ENCODE data around the gene CDIPT. TPM values are rescaled to one million over a fixed set of nuclear protein-coding genes. Genes with fewer than 3 reads are reported as not detected.
"Not testable (repeated sequence)": the region's sequence is repeated elsewhere in the genome, so short reads cannot be mapped to it uniquely, and the experiment has no call there.

The CDIPT gene
- total RNA-seq, 1 donor from 2014 or later, result 31.1 TPM

DNA sequence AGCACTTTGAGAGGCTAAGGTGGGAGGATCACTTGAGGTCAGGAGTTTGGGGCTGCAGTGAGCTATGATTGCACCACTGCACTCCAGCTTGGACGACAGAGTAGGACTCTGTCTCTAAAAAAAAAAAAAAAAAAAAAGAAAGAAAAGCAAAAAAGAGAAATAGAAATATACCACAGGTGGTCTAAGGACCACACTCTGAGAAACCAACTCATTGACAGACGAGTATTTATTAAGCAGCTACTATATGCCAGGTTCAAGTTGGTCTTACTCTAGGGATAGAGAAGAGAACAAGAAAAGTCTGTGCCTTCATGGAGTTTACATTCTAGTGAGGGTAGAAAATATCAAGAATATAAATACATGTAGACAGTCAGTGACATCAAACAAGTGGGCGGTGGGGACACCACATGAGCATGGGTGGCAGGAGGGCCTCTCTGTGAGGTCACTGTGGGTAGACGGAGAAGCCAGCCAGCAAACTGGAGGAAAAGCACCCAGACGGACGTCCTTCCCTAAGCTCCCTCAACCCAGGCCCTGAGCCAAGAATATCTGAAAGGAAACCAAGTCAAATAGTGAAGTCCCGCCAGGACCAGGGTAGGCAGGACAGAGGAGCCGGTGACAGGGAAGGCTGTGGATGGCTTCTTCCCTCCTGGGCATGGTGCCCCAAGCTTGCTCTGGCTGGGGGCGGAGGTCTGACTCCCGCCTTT, 4.7 kb downstream of the CDIPT start:
- DNase-seq, result no peak

DNA sequence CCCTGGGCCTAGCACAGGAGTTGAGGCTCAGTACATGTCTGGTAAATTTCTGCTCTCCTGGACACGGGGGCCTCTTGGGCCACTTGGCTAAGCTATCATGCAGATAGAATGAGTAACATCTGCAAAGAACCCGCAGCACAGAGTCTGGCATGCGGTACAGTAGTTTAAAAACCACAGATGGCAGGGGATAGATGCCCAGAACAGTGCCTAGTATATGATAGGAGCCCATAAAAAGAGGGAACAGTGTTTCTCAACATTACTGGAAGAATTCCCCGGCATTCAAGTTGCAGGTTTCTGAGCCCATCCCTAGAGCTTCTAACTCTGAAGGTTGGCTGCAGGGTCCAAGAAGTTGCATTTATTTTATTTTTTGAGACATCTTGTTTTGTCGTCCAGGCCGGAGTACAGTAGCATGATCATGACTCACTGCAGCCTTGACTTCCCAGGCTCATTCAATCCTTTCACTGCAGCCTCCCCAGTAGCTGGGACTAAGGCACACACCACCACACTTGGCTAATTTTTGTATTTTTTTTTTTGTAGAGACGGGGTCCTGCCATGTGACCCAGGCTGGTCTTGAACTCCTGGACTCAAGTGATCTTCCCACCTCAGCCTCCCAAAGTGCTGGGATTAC, 5.8 kb downstream of the CDIPT start:
- DNase-seq, result no peak

DNA sequence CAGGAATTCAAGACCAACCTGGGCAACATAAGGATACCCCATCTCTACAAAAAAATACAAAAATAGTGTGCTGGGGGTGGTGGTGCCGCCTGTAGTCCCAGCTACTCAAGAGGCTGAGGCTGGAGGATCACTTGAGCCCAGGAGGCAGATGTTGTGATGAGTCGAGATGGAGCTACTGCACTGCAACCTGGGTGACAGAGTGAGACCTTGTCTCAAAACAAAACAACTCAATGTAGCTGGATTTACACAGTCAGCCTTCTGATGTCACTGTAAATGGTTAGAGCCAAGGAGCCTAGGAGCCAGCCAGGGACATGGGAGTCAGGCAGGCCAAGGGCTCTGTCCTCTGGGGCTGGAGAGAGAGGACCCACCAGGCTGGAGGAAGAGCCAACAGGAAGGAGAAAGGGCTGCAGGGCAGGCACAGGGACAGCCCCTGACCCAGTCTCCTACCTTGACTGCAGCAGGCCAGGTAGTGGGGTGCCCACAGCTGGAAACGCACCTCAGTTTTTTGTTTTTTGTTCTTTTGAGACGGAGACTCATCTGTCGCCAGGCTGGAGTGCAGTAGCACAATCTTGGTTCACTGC, 8.4 kb downstream of the CDIPT start:
- DNase-seq, result no peak

DNA sequence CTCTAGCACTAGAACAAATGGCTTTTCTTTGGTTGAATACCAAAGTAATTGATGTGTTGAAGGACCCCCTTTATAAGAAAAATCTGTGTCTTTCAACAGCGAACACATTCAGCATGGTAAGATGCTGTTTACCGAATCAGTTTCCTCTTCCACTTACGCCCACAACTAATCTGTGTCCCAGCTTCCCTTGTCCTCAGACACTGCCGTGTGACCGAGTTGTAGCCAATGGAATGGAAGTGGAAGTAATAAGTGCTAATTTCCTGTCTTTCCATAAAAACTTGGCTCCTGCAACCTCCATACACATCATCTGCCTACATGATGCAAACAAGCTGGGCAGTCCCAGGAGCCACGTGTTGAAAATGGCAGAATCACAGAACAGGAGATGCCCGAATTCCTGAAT, 10.4 kb downstream of the CDIPT start:
- DNase-seq, result peak; percentile 86

DNA sequence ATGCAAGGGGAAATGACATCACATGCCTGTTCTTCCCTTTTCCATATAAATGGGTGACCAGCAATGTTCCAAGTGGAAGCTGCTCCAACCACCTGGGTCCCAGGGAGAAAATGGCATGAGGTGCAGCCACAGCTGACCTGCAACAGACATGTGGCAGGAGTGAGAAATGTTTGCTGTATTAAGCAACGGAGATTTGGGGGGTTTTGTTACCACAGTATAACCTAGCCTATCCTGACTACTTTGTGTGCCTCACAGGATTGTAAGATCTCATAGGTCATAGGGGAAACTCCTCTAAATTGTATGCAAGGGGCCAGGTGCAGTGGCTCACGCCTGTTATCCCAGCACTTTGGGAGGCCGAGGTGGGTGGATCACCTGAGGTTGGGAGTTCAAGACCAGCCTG, 12.0 kb downstream of the CDIPT start:
- no peak for DNase-seq

DNA sequence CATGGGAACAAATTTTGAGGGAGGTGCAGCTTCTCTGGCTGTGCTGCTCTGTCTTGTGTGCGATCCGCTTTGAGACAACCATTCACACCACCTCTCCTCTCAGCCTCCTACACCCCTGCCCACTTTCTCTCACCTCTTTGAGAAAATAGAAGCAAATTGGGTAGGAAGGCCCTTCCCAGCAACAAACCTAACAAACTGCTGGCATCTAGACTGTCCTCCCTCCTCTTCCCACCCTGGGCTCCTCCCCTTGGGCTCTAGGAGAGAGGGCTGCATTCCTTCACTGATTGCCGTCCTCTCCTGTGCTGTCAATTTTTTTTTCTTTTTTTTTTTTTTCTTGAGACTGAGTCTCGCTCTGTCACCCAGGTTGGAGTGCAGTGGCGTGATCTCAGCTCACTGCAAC, 13.5 kb downstream of the CDIPT start:
- no peak for DNase-seq

DNA sequence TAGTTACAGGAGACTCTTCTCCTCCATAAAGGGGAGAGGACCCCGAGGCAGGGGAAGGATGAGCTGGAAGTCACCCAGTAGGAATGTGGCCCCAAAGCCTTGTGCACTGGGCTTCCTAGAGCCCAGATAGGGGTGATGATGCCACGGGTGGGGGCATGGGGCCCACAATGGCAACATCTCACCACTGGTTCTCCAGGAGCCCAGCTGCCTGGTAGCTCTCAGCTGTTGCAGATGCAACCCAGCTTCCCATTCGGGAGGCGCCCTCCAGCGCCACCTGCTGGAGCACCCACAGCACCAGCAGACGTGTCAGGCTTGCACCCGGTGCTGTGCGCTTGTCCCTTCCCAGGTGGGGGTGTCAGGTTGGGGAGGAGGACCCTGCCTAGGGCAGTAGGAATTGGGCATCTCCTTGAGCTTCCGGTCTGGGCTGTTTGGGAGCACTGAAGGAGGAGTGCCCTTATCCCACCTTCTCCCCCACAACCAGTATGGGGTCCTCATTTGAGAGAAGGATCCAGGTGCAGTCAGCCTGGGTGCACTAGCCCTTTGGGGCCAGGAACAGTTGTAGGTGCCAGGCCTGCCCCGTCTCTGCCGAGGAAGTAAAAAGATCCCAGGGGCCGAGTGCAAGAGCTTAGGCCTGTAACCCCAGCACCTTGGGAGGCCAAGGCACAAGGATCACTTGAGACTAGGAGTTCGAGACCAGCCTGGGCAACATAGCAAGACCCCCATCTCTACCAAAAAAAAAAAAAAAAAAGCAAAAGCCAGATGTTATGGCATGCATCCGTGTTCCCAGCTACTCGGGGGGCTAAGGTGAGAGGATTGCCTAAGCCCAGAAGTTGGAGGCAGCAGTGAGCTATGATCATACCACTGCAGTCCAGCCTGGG, 14.4 kb downstream of the CDIPT start:
- no peak for DNase-seq

DNA sequence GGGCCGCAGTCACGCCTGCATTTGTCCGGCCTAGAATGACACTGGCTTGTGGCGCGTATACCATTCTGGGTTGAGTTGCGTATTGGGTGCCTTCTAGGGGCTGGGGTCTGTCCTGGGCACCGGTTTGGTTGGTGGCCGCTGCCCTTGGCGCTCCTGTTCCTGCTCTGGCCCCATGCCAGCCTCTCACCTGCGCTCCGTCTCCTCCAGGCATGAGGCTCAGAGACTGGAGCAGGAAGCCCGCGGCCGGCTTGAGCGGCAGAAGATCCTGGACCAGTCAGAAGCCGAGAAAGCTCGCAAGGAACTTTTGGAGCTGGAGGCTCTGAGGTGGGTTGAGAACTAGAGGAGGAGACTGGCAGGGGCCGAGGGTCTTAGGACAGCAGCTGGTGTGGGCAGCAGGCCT, 17.4 kb downstream of the CDIPT start:
- DNase-seq, result no peak

DNA sequence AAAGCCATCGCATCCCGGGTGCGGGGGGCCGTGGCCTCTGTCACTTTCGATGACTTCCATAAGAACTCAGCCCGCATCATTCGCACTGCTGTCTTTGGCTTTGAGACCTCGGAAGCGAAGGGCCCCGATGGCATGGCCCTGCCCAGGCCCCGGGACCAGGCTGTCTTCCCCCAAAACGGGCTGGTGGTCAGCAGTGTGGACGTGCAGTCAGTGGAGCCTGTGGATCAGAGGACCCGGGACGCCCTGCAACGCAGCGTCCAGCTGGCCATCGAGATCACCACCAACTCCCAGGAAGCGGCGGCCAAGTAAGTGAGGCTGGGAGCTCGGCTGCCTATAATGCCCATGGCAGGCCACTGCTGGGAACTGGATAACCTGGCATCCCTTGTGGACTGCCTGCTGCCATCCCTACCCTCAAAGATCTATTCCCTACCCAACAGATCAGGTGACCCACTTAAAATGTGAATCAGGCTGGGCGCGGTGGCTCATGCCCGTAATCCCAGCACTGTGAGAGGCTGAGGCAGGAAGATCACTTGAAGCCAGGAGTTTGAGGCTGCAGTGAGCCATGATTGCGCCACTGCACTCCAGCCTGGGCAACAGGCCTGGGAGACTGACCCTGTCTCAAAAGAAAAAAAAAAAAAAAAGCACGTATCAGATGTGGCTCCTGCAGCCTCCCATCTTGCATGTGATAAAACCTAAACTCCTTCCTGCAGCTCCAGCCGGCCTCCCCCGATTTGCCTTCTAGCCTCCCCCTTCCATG, 18.3 kb downstream of the CDIPT start:
- no peak for DNase-seq

DNA sequence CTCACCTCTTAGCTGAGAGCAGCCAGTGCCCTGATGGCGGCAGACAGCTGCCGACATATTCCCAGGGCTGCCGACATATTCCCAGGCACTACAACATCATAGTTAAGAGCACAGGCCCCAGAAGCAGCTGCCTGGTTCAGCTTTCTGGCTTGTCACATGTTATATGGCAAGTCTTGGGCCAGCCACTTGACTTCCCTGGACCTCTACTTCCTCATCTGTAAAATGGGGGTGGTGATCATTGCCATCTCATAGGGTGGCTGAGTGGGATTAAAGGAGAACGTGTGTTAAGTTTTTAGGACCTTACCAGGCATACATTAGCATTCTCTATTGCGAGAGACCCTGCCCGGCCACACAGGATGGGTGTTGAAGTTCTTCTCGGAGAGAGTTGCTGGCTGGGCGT, 19.1 kb downstream of the CDIPT start:
- no peak for DNase-seq

DNA sequence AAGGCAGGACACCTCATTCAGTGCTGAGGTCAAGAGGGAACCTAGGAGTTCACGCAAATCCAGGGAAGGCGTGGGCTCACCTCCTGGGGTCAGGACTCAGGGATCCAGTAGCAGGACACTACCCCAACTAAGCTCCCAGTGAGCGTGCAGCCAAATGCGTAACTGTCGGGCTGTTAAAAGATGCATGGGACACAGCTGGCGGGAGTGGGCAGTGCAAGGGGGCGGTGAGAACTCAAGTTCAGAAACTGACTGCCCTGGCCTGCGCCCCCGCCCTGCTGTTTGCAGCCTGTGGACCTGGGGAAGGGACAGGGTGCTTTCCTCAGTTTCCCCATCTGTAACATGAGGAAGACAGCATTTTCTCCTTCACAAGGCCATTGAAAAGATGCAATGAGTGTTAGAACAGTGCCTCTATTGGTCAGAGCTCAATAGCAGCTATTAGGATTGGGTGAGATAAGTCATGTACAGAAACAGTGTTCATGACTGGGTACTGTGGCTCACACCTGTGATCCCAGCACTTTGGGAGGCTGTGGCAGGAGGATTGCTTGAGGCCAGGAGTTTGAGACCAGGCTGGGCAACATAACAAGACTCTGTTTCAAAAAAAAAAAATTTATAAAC, 20.2 kb downstream of the CDIPT start:
- DNase-seq, result no peak

DNA sequence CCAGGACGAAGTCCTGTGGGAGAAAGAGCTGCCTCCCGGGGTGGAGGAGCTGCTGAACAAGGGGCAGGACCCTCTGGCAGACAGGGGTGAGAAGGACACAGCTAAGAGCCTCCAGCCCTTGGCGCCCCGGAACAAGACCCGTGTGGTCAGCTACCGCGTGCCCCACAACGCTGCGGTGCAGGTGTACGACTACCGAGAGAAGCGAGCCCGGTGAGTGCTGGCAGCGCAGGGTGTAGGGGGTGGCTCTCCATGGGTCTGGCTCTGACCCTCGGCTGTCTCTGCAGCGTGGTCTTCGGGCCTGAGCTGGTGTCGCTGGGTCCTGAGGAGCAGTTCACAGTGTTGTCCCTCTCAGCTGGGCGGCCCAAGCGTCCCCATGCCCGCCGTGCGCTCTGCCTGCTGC, 21.4 kb downstream of the CDIPT start:
- DNase-seq, result no peak

DNA sequence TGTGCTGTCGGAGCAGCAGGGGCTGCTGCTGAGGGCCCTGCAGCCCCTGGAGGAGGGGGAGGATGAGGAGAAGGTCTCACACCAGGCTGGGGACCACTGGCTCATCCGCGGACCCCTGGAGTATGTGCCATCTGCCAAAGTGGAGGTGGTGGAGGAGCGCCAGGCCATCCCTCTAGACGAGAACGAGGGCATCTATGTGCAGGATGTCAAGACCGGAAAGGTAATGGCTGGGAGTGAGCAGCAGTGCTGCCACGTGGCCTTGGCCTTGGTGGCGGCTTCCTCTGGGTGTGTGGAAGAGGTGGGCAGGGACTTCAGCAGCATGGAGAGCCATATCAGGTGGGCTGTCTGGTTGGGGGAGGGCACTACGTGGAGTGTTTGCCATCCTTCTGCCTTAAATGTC, 22.8 kb downstream of the CDIPT start:
- DNase-seq, result no peak

DNA sequence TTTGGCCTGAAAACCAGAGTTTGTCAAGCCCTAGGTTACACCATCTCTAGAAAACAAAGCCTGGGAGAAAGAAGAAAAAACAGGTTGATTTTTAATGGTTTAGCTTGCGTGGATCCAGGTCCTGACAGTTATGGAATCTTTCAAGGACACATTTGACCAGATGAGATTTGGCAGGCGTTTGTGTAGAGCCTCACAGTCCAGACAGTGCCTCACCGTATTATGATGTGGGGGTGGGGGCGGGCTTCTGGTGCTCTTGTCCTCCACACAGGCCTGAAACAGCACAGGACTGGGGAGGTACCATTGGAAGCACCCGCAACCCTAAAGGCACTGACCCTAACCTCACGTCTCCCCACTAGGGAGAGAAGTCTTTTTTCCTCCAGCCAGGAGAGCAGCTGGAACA, 23.2 kb downstream of the CDIPT start:
- DNase-seq, result no peak

DNA sequence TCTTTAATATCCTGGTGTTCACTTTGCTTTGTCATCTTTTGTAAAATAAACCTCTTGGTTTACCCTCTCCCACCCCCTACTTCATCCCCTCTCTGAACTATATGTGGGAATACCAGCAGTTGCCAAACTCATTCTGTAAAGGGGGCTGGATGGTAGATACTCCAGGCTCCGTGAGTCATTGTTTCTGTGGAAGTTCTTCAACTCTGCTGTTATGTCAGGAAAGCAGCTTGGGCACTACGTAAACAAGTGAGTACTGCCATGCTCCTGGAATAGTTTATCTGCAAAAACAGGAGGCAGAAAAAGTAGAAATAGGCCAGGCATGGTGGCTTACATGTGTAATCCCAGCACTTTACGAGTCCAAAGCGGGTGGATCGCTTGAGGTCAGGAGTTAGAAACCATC, 25.2 kb downstream of the CDIPT start:
- DNase-seq, result no peak

DNA sequence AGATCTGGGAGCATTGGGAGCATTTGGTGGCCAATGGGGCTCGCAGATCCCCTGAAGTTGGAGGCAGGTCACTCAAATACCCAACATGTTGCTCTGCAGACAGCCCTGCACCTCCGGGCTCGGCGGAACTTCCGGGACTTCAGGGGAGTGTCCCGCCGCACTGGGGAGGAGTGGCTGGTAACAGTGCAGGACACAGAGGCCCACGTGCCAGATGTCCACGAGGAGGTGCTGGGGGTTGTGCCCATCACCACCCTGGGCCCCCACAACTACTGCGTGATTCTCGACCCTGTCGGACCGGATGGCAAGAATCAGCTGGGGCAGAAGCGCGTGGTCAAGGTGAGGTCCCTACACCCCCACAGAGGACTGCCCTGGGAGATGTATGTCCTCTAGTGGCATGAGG, 26.4 kb downstream of the CDIPT start:
- DNase-seq, result no peak

DNA sequence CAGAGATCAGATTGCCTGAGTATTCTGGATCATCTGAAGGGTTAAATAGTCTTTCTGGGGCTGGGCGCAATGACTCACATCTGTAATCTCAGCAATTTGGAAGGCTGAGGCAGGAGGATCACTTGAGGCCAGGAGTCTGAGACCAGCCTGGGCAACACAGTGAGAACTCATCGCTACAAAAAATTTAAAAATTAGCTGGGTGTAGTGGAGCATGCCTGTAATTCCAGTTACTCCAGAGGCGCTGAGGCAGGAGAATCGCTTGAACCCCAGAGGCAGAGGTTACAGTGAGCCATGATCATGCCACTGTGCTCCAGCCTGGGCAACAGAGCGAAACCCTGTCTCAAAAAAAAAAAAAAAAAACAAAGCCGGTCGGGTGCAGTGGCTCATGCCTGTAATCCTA, 27.1 kb downstream of the CDIPT start:
- DNase-seq, result no peak

DNA sequence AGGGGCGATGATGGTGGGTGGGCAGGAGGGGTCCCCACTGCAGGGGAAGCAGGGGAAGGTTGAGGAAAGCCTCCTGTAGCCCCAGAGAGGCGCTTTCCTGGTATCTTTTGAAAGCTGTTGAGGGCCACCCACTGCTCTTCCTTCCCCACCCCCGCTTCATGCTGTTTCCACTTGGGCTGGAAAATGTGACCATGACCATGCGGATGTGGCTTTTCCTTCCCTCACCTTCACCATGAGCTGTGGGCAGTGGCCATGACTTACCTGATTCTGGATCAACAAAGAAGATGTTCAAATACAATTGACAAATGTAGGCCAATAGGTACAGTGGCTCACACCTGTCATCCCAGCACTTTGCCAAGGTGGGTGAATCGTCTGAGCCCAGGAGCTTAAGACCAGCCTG, 28.9 kb downstream of the CDIPT start:
- DNase-seq, result no peak

DNA sequence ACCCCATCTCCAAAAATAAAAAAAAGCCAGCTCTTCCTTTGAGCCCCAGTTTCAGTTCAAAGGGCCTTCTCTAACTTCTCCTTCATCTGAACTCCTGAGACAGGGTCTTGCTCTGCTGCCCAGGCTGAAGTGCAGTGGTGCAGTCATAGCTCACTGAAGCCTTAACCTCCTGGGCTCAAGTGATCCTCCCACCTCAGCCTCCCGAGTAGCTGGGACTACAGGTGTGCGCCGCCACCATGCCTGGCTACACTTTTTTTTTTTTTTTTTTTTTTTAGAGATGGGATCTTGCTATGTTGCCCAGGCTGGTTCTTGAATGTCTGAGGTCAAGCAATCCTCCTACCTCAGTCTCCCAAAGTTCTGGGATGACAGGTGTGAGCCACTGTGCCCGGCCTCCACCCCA, 29.8 kb downstream of the CDIPT start:
- not testable (repeated sequence) for DNase-seq

DNA sequence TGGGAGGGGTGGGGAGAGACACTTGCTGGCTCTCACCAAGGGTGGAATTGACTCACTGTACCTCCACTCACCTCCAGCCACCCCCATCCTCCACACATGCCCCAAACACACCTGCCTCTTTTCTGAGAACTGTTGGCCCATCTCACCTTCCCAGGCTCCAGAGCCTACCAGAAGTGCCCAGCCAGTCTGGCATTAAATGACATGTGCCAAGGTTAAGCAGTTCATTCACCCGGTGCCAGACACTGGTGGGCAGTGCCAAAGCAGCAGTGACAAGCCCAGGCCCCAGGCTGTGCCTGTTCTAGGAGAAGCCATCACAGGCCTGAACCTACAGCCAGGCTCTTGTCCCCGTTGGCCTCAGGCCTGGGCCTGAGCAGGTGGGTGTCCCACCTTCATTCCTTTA, 31.5 kb downstream of the CDIPT start:
- DNase-seq, result no peak

DNA sequence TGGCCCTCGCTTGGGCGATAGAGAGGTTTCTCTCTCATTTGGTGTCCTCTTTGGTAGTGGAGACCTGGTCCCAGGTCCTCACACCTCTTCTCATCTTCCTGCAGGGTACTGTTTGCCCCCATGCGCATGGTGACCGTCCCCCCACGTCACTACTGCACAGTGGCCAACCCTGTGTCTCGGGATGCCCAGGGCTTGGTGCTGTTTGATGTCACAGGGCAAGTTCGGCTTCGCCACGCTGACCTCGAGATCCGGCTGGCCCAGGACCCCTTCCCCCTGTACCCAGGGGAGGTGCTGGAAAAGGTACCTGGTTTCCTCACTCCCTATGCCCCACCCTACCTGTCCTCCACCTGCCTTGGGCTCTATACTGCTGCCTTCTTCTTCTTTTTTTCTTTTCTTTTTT, 32.3 kb downstream of the CDIPT start:
- no peak for DNase-seq

DNA sequence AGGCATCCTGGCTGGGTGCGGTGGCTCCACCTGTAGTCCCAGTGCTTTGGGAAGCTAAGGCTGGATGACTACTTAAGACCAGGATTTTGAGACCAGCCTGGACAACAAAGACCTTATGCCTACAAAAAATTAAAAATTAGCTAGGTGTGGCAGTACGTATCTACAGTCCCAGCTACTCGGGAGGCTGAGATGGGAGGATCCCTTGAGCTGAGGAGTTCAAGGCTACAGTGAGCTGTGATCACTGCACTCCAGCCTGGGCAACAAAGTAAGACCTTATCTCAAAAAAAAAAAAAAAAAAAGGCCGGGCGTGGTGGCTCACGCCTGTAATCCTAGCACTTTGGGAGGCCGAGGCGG, 36.7 kb downstream of the CDIPT start:
- DNase-seq, result no peak
